ENCODE measurements around the gene KIF3B.

GRCh38 chr20:32231847-32232246, 45.6 kb upstream of the KIF3B start:
- TF ChIP-seq RAD21 (IDR thresholded peaks at IDR 0.05; ENCODE audit: low read depth): no peak
- no peak for TF ChIP-seq YY1 (IDR thresholded peaks at IDR 0.05; ENCODE audit: low read depth)
- TF ChIP-seq FOXM1 (IDR thresholded peaks at IDR 0.05; ENCODE audit: borderline replicate concordance, low read depth): no peak
- no peak for TF ChIP-seq REST (IDR thresholded peaks at IDR 0.05; ENCODE audit: low read depth)
- no peak for TF ChIP-seq CEBPB (IDR thresholded peaks at IDR 0.05)
- TF ChIP-seq CREB1 (IDR thresholded peaks at IDR 0.05; ENCODE audit: low read depth): no peak
- no peak for TF ChIP-seq ZBTB7A (IDR thresholded peaks at IDR 0.05; ENCODE audit: low read depth)
